ENCODE results near the gene HEXD.

The HEXD gene

GRCh38 chr17:82384051-82384729 is 34.0 kb upstream of the HEXD start:
- Histone ChIP-seq H3K4me1 (ENCODE audit: control insufficient read depth, insufficient read depth, low read length) (peaks cover 24% of the 10 kb centered on the region), H3K4me2 (ENCODE audit: low read length) (no peak overlapping the region), H3K9me3 (replicated peaks; ENCODE audit: low read length) (no peaks in the 10 kb centered on the region), H3K4me3 (ENCODE audit: low read length) (no peak overlapping the region), H3K27me3 (ENCODE audit: control insufficient read depth, insufficient read depth, low read length) (peaks cover 72% of the 10 kb centered on the region), H3K36me3 (ENCODE audit: insufficient read depth, low read length) (no peaks in the 10 kb centered on the region), H3K9ac (ENCODE audit: low read depth, low read length) (no peak overlapping the region)

GRCh38 chr17:82384730-82385481 is 33.2 kb upstream of the HEXD start:
- Histone ChIP-seq H3K4me3 (ENCODE audit: low read length) (no peak overlapping the region), H3K4me2 (ENCODE audit: low read length) (no peak overlapping the region), H3K36me3 (ENCODE audit: insufficient read depth, low read length) (no peaks in the 10 kb centered on the region), H3K9me3 (replicated peaks; ENCODE audit: low read length) (no peaks in the 10 kb centered on the region), H3K27me3 (ENCODE audit: control insufficient read depth, insufficient read depth, low read length) (peaks cover 66% of the 10 kb centered on the region), H3K9ac (ENCODE audit: low read depth, low read length) (no peak overlapping the region), H3K4me1 (ENCODE audit: control insufficient read depth, insufficient read depth, low read length) (peaks cover 24% of the 10 kb centered on the region)

- Histone ChIP-seq H3K9ac (ENCODE audit: low read depth, low read length) (no peak overlapping the region), H3K4me3 (ENCODE audit: low read length) (no peak overlapping the region), H3K4me1 (ENCODE audit: control insufficient read depth, insufficient read depth, low read length) (peaks cover 23% of the 10 kb centered on the region), H3K9me3 (replicated peaks; ENCODE audit: low read length) (no peaks in the 10 kb centered on the region), H3K4me2 (ENCODE audit: low read length) (no peak overlapping the region), H3K27me3 (ENCODE audit: control insufficient read depth, insufficient read depth, low read length) (peaks cover 60% of the 10 kb centered on the region), H3K36me3 (ENCODE audit: insufficient read depth, low read length) (no peaks in the 10 kb centered on the region)
These were observed 32.4 kb upstream of the HEXD start for GRCh38 chr17:82385559-82386254.

- Histone ChIP-seq H3K4me2 (ENCODE audit: low read length) (no peak overlapping the region), H3K36me3 (ENCODE audit: insufficient read depth, low read length) (no peaks in the 10 kb centered on the region), H3K27me3 (ENCODE audit: control insufficient read depth, insufficient read depth, low read length) (peaks cover 54% of the 10 kb centered on the region), H3K4me3 (ENCODE audit: low read length) (no peak overlapping the region), H3K9ac (ENCODE audit: low read depth, low read length) (no peak overlapping the region), H3K4me1 (ENCODE audit: control insufficient read depth, insufficient read depth, low read length) (peaks cover 17% of the 10 kb centered on the region), H3K9me3 (replicated peaks; ENCODE audit: low read length) (no peaks in the 10 kb centered on the region)
These were observed 31.8 kb upstream of the HEXD start for GRCh38 chr17:82386255-82386831.

DNA sequence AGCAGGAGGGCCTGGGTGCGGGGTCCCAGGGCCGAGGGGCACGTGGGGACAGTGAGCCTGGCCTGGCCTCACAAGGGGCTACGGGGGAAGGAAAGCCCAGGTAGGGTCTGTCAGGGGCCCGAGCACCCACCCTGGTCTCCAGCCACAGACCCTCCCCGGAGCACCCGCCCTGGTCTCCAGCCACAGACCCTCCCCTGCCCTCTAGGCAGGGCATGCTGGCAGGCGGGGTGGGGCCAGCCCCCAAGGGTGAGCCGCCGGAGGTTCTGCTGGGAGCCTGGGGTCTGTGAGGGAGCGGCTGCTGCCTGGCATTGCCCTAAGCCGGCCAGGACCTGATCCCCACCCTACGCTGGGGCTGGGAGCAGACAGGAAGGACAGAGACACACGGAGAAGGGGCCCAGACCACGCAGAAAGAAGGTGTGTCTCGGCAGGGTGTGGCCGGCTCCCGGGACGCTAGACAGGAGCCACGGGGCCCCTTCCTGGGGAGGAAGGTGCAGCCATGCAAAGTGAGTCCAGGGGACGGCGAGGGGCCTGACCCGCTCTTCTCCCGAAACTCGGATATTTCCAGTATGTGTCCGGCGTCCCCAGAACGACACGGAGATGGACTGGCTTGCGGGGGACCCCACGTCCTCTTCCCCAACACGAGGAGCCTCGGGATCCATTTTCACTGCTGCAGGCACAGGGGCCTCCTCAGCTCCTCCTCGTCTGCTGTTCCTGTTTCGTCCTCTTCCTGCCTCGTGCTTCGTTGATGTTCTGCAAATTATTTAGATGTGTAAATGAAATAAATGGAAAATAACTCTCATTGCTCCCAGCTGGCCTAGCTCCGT is 31.1 kb upstream of the HEXD start:
- H3K4me1 ChIP-seq (ENCODE audit: control insufficient read depth, insufficient read depth, low read length) = peaks cover 14% of the 10 kb centered on the region
- no peak overlapping the region for H3K9ac ChIP-seq (ENCODE audit: low read depth, low read length)
- H3K36me3 ChIP-seq (ENCODE audit: insufficient read depth, low read length) = no peaks in the 10 kb centered on the region
- peaks cover 50% of the 10 kb centered on the region for H3K27me3 ChIP-seq (ENCODE audit: control insufficient read depth, insufficient read depth, low read length)
- H3K4me3 ChIP-seq (ENCODE audit: low read length) = no peak overlapping the region
- no peak overlapping the region for H3K4me2 ChIP-seq (ENCODE audit: low read length)
- no peaks in the 10 kb centered on the region for H3K9me3 ChIP-seq (replicated peaks; ENCODE audit: low read length)

DNA sequence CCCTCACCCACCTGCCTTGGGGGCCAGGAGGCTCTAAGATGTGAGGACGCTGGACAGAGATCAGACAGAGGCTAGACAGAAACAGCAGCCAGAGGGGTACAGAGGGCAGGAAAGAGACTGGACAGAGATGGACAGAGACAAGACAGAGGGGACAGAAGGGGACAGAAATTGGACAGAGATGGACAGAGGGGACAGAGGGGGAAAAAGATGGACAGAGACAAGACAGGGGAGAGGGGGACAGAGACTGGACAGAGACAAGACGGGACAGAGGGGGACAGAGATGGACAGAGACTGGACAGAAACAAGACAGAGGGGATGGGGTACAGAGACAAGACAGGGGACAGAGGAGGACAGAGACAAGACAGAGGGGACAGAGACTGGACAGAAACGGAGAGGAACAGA is 30.4 kb upstream of the HEXD start:
- Histone ChIP-seq H3K9me3 (replicated peaks; ENCODE audit: low read length) (no peaks in the 10 kb centered on the region), H3K4me1 (ENCODE audit: control insufficient read depth, insufficient read depth, low read length) (peaks cover 14% of the 10 kb centered on the region), H3K36me3 (ENCODE audit: insufficient read depth, low read length) (no peaks in the 10 kb centered on the region), H3K27me3 (ENCODE audit: control insufficient read depth, insufficient read depth, low read length) (peaks cover 50% of the 10 kb centered on the region), H3K4me3 (ENCODE audit: low read length) (no peak overlapping the region), H3K9ac (ENCODE audit: low read depth, low read length) (no peak overlapping the region), H3K4me2 (ENCODE audit: low read length) (no peak overlapping the region)

DNA sequence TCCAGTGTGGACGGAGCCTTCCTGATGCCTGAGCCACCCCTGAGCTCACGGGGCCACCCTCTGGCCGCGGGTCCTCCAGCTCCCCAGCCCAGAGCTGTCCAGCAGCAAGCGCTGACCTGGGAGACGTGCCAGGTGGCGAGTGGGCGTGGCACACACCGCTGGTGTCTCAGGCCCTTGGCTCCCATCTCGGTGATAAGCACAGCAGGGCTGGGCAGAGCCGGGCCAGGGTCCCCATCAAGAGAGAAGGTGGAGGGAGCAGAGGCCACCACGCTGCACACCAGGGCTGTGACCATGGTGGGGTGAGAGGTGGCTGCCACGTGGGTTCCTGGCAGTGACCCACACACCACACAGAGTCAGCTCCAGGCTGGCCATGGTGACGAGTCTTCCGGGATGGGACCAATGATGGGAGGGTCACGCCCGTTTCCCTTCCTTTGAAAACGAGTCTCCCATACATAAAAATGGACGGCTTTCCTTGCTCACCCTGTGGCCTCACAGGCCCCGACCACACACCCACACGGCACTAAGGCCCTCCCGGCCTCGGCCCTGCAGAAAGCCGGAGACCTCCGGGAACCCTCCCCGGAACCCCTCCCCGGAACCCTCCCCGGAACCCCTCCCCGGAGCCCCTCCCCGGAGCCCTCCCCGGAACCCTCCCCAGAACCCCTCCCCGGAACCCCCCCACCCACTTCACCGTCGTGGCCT is 29.8 kb upstream of the HEXD start:
- peaks cover 4% of the 10 kb centered on the region for H3K36me3 ChIP-seq (ENCODE audit: insufficient read depth, low read length)
- no peak overlapping the region for H3K9ac ChIP-seq (ENCODE audit: low read depth, low read length)
- H3K27me3 ChIP-seq (ENCODE audit: control insufficient read depth, insufficient read depth, low read length) = peaks cover 49% of the 10 kb centered on the region
- peaks cover 14% of the 10 kb centered on the region for H3K4me1 ChIP-seq (ENCODE audit: control insufficient read depth, insufficient read depth, low read length)
- H3K9me3 ChIP-seq (replicated peaks; ENCODE audit: low read length) = no peaks in the 10 kb centered on the region
- no peak overlapping the region for H3K4me3 ChIP-seq (ENCODE audit: low read length)
- peak overlapping the region; percentile 7 for H3K4me2 ChIP-seq (ENCODE audit: low read length)

GRCh38 chr17:82388922-82389283 is 29.2 kb upstream of the HEXD start:
- Histone ChIP-seq H3K36me3 (ENCODE audit: insufficient read depth, low read length) (peaks cover 6% of the 10 kb centered on the region), H3K4me3 (ENCODE audit: low read length) (no peak overlapping the region), H3K9ac (ENCODE audit: low read depth, low read length) (no peak overlapping the region), H3K4me1 (ENCODE audit: control insufficient read depth, insufficient read depth, low read length) (peaks cover 14% of the 10 kb centered on the region), H3K4me2 (ENCODE audit: low read length) (no peak overlapping the region), H3K27me3 (ENCODE audit: control insufficient read depth, insufficient read depth, low read length) (peaks cover 44% of the 10 kb centered on the region), H3K9me3 (replicated peaks; ENCODE audit: low read length) (no peaks in the 10 kb centered on the region)

- Histone ChIP-seq H3K9me3 (replicated peaks; ENCODE audit: low read length) (no peaks in the 10 kb centered on the region), H3K9ac (ENCODE audit: low read depth, low read length) (no peak overlapping the region), H3K4me2 (ENCODE audit: low read length) (no peak overlapping the region), H3K4me3 (ENCODE audit: low read length) (no peak overlapping the region), H3K27me3 (ENCODE audit: control insufficient read depth, insufficient read depth, low read length) (peaks cover 39% of the 10 kb centered on the region), H3K4me1 (ENCODE audit: control insufficient read depth, insufficient read depth, low read length) (peaks cover 13% of the 10 kb centered on the region), H3K36me3 (ENCODE audit: insufficient read depth, low read length) (peaks cover 6% of the 10 kb centered on the region)
These were observed 28.8 kb upstream of the HEXD start for GRCh38 chr17:82389379-82389778.

DNA sequence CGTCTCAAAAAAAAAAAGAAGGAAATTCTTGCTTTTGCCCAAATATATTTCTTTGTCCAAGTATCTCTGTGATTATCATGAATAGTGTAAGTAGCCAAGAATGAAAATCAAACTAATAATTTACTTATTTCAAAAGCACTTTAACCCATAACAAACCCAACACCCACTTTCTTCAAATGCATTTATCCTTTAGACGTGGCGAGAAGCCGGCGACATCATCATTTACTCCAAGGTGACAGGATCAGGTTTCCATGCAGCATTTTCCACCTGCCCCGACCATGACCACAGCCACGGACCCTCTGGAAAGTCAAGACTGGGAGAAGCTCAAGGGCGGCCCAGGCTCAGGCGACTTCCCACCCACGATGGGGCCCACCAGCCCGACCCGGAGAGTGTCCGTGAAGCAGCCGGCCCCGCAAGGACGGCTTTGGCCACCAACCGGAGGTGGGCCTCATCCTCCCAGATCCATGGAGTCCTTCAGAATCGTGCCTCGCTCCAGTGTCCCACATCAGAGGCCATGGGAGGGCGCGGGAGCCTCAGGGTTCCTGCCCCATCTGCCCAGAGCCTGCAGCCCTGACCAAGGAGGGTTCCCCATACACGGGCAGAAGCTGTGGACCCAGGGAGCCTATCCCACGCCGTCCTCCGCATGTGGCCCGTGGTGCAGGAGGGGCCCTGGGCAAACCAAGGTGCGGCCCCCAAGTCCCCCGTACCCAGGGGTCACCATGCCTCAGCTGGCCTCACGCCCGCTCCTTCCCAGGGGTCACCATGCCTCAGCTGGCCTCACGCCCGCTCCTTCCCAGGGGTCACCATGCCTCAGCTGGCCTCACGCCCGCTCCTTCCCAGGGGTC is 27.9 kb upstream of the HEXD start:
- Histone ChIP-seq H3K4me3 (ENCODE audit: low read length) (no peak overlapping the region), H3K27me3 (ENCODE audit: control insufficient read depth, insufficient read depth, low read length) (peaks cover 30% of the 10 kb centered on the region), H3K4me1 (ENCODE audit: control insufficient read depth, insufficient read depth, low read length) (peaks cover 5% of the 10 kb centered on the region), H3K36me3 (ENCODE audit: insufficient read depth, low read length) (peaks cover 6% of the 10 kb centered on the region), H3K9me3 (replicated peaks; ENCODE audit: low read length) (no peaks in the 10 kb centered on the region), H3K9ac (ENCODE audit: low read depth, low read length) (no peak overlapping the region), H3K4me2 (ENCODE audit: low read length) (no peak overlapping the region)

Measured in skeletal muscle satellite cell (primary cell).